H9 (cell line): ENCODE measurements around the gene UTS2B. TPM values are rescaled to one million over a fixed set of nuclear protein-coding genes. Genes with fewer than 3 reads are reported as not detected.

Source experiments
- DNase-seq: peaks from one replicate; pipeline ENCODE4 v3.0.0-alpha.2; 2017
- H2AFZ ChIP-seq: one replicate; pipeline ENCODE4 v1.6.1; 2013; ENCODE audit warnings: mild to moderate bottlenecking, low read length, control low read depth, moderate library complexity
- H2AK5ac ChIP-seq: 2 replicates; pipeline ENCODE4 v1.6.1; 2013; ENCODE audit warnings: low read length, control low read depth, mixed read lengths; ENCODE audit not compliant: insufficient read length
- H2BK120ac ChIP-seq: one replicate; pipeline ENCODE4 v1.6.1; 2013; ENCODE audit warnings: low read depth, mild to moderate bottlenecking, low read length, control low read depth, inconsistent platforms; ENCODE audit not compliant: poor library complexity, severe bottlenecking
- H2BK12ac ChIP-seq: 2 replicates; pipeline ENCODE4 v1.6.1; 2013; ENCODE audit warnings: low read length, control low read depth, mixed read lengths, low read depth; ENCODE audit not compliant: insufficient read length
- H2BK15ac ChIP-seq: 2 replicates; pipeline ENCODE4 v1.6.1; 2013; ENCODE audit warnings: low read depth, low read length, control low read depth
- H2BK20ac ChIP-seq: one replicate; pipeline ENCODE4 v1.6.1; 2013; ENCODE audit warnings: low read depth, mild to moderate bottlenecking, low read length, control low read depth, inconsistent platforms; ENCODE audit not compliant: poor library complexity, severe bottlenecking
- H2BK5ac ChIP-seq: 2 replicates; pipeline ENCODE4 v1.6.1; 2013; ENCODE audit warnings: low read length, control low read depth, mixed read lengths; ENCODE audit not compliant: insufficient read length
- H3K14ac ChIP-seq: 2 replicates; pipeline ENCODE4 v1.6.1; 2013; ENCODE audit warnings: low read length, control low read depth; ENCODE audit not compliant: insufficient read depth
- H3K18ac ChIP-seq: 2 replicates; pipeline ENCODE4 v1.6.1; 2013; ENCODE audit warnings: low read depth, mild to moderate bottlenecking, mixed read lengths, low read length, control low read depth; ENCODE audit not compliant: insufficient read length
- H3K23ac ChIP-seq: 2 replicates; pipeline ENCODE4 v1.6.1; 2013; ENCODE audit warnings: low read length, control low read depth, mixed read lengths, low read depth; ENCODE audit not compliant: insufficient read length
- H3K23me2 ChIP-seq: 2 replicates; pipeline ENCODE4 v1.6.1; 2013; ENCODE audit warnings: low read depth, mild to moderate bottlenecking, mixed read lengths, low read length, control low read depth; ENCODE audit not compliant: insufficient read length, poor library complexity, severe bottlenecking
- H3K27ac ChIP-seq: 2 replicates; pipeline ENCODE4 v1.5.1; 2013; ENCODE audit warnings: low read length, control low read depth, mixed read lengths, low read depth; ENCODE audit not compliant: insufficient read length
- H3K27me3 ChIP-seq: 2 replicates; pipeline ENCODE4 v1.6.1; 2013; ENCODE audit warnings: low read length, control low read depth, inconsistent platforms; ENCODE audit not compliant: insufficient read depth
- H3K4ac ChIP-seq: 2 replicates; pipeline ENCODE4 v1.6.1; 2013; ENCODE audit warnings: low read depth, mild to moderate bottlenecking, control low read depth, inconsistent platforms, low read length, moderate library complexity
- H3K4me1 ChIP-seq: 2 replicates; pipeline ENCODE4 v1.6.1; 2013; ENCODE audit warnings: low read length, control low read depth, inconsistent platforms; ENCODE audit not compliant: insufficient read depth
- H3K4me2 ChIP-seq: 2 replicates; pipeline ENCODE4 v1.6.1; 2013; ENCODE audit warnings: low read length, control low read depth, mixed read lengths; ENCODE audit not compliant: insufficient read length, insufficient read depth
- H3K56ac ChIP-seq: 2 replicates; pipeline ENCODE4 v1.6.1; 2013; ENCODE audit warnings: low read depth, mild to moderate bottlenecking, mixed read lengths, low read length, control low read depth; ENCODE audit not compliant: insufficient read length
- H3K79me1 ChIP-seq: 2 replicates; pipeline ENCODE4 v1.6.1; 2013; ENCODE audit warnings: low read depth, mild to moderate bottlenecking, moderate library complexity, low read length, control low read depth, inconsistent platforms; ENCODE audit not compliant: insufficient read depth, poor library complexity, severe bottlenecking
- H3K79me2 ChIP-seq: 2 replicates; pipeline ENCODE4 v1.6.1; 2013; ENCODE audit warnings: low read length, control low read depth, inconsistent platforms; ENCODE audit not compliant: insufficient read depth
- H3K9ac ChIP-seq: 2 replicates; pipeline ENCODE4 v1.6.1; 2013; ENCODE audit warnings: low read length, control low read depth, mixed read lengths; ENCODE audit not compliant: insufficient read length; ENCODE audit errors: extremely low read depth
- H3K9me3 ChIP-seq: one replicate; pipeline ENCODE4 v1.6.1; 2013; ENCODE audit warnings: low read depth, low read length, inconsistent platforms; ENCODE audit not compliant: control insufficient read depth
- H3T11ph ChIP-seq: one replicate; pipeline ENCODE4 v1.6.1; 2013; ENCODE audit warnings: mild to moderate bottlenecking, low read length, control low read depth, inconsistent platforms
- H4K20me1 ChIP-seq: one replicate; pipeline ENCODE4 v1.6.1; 2013; ENCODE audit not compliant: control insufficient read depth, insufficient read length, insufficient read depth
- H4K5ac ChIP-seq: 2 replicates; pipeline ENCODE4 v1.6.1; 2013; ENCODE audit warnings: low read depth, mild to moderate bottlenecking, mixed read lengths, low read length, control low read depth; ENCODE audit not compliant: insufficient read length
- H4K8ac ChIP-seq: replicated peaks from 2 replicates; pipeline ENCODE4 v1.6.1; 2013; ENCODE audit warnings: low read length, control low read depth, mixed read lengths, low read depth; ENCODE audit not compliant: insufficient read length
- H4K91ac ChIP-seq: 2 replicates; pipeline ENCODE4 v1.6.1; 2013; ENCODE audit warnings: low read depth, mild to moderate bottlenecking, moderate library complexity, mixed read lengths, low read length, control low read depth; ENCODE audit not compliant: insufficient read length
- H3K27ac Mint-ChIP-seq, 3 experiments: 2 replicates in 2 of 3; 3 replicates in 1 of 3; pipeline ENCODE4 v1.8.0; 2020 to 2021; ENCODE audit warnings: mixed read lengths in 3 of 3, mild to moderate bottlenecking in 1 of 3, moderate library complexity in 1 of 3
- H3K27me3 Mint-ChIP-seq: 2 replicates; pipeline ENCODE4 v1.8.0; 2021; ENCODE audit warnings: low read depth, mild to moderate bottlenecking, moderate library complexity, mixed read lengths
- H3K36me3 Mint-ChIP-seq, 3 experiments: 2 replicates in 2 of 3; 3 replicates in 1 of 3; pipeline ENCODE4 v1.8.0; 2020 to 2021; ENCODE audit warnings: low read depth in 3 of 3, mixed read lengths in 3 of 3; ENCODE audit not compliant: insufficient read depth in 1 of 3
- H3K4me1 Mint-ChIP-seq, 2 experiments: 2 replicates each; pipeline ENCODE4 v1.8.0; 2020; ENCODE audit warnings: mixed read lengths in 2 of 2
- H3K4me3 Mint-ChIP-seq, 2 experiments: 2 replicates in 1 of 2; 3 replicates in 1 of 2; pipeline ENCODE4 v1.8.0; 2020 to 2021; ENCODE audit warnings: mild to moderate bottlenecking in 2 of 2, mixed read lengths in 2 of 2, moderate library complexity in 1 of 2
- H3K9me3 Mint-ChIP-seq, 2 experiments: 2 replicates in 1 of 2; 3 replicates in 1 of 2; pipeline ENCODE4 v1.8.0; 2020; ENCODE audit warnings: mild to moderate bottlenecking in 2 of 2, mixed read lengths in 2 of 2, moderate library complexity in 1 of 2
- WGBS: extraction: QIAGEN DNeasy Blood & Tissue Kit; methylation state at CpG from one replicate; pipeline ENCODE4 v1.1.7; 2013; ENCODE audit warnings: missing lambda C conversion rate, low lambda C conversion rate, mixed read lengths; ENCODE audit not compliant: insufficient read length; ENCODE audit errors: extremely low coverage; 5-methylcytosine and 5-hydroxymethylcytosine counted together
- total RNA-seq: library from RNA; stranded (reverse); gene quantifications from 2 replicates; pipeline ENCODE4 v1.2.1, GENCODE V29; 2021
- TF ChIP-seq, protein P1 (sequence below): fragments of 200-600 bp; sonication (generic); conservative IDR thresholded peaks from 3 replicates; pipeline ENCODE4 v1.8.0; 2021; ENCODE audit warnings: antibody characterized with exemption, mild to moderate bottlenecking

Gene UTS2B
- total RNA-seq, 1 experiment from 2014 or later, result 0.09 TPM

GRCh38 chr3:191347228-191347627 is 16.9 kb upstream of the UTS2B start:
- Histone ChIP-seq H3T11ph (no peak overlapping the region), H2BK5ac (no peak overlapping the region), H2BK12ac (no peak overlapping the region), H4K5ac (no peak overlapping the region), H3K27ac (no peak overlapping the region), H2AFZ (no peak overlapping the region), H3K23me2 (no peaks in the 10 kb centered on the region), H3K23ac (no peak overlapping the region), H4K91ac (no peak overlapping the region), H2BK120ac (no peak overlapping the region), H3K18ac (no peak overlapping the region), H2BK15ac (no peak overlapping the region), H2AK5ac (no peak overlapping the region), H3K79me2 (no peaks in the 10 kb centered on the region), H3K4me2 (no peak overlapping the region), H3K56ac (no peak overlapping the region), H3K4ac (no peak overlapping the region), H3K9ac (no peak overlapping the region), H3K79me1 (peaks cover 2% of the 10 kb centered on the region), H4K20me1 (no peaks in the 10 kb centered on the region), H4K8ac (no peak overlapping the region), H3K27me3 (no peaks in the 10 kb centered on the region), H2BK20ac (no peak overlapping the region), H3K4me1 (no peaks in the 10 kb centered on the region; the same call in 1 of the 2 replicates), H3K9me3 (no peaks in the 10 kb centered on the region), H3K14ac (no peak overlapping the region)
- peaks cover 39 to 44% of the 10 kb centered on the region in 2 experiments for H3K4me1 Mint-ChIP-seq
- no peak overlapping the region for H3K27ac Mint-ChIP-seq
- DNase-seq, result no peak
- H3K4me3 Mint-ChIP-seq, result no peak overlapping the region
- WGBS, result no CpG with 5 or more reads among the region's 3 CpGs
- H3K36me3 Mint-ChIP-seq, result no peaks in the 10 kb centered on the region; a peak in 1 of 7 replicates
- no peaks in the 10 kb centered on the region for H3K9me3 Mint-ChIP-seq
- TF ChIP-seq, protein P1, sequence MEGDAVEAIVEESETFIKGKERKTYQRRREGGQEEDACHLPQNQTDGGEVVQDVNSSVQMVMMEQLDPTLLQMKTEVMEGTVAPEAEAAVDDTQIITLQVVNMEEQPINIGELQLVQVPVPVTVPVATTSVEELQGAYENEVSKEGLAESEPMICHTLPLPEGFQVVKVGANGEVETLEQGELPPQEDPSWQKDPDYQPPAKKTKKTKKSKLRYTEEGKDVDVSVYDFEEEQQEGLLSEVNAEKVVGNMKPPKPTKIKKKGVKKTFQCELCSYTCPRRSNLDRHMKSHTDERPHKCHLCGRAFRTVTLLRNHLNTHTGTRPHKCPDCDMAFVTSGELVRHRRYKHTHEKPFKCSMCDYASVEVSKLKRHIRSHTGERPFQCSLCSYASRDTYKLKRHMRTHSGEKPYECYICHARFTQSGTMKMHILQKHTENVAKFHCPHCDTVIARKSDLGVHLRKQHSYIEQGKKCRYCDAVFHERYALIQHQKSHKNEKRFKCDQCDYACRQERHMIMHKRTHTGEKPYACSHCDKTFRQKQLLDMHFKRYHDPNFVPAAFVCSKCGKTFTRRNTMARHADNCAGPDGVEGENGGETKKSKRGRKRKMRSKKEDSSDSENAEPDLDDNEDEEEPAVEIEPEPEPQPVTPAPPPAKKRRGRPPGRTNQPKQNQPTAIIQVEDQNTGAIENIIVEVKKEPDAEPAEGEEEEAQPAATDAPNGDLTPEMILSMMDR, result no peak
- no peaks in the 10 kb centered on the region for H3K27me3 Mint-ChIP-seq
